Fibroblast of mammary gland (primary cell): Measurements from ENCODE around the gene EIF4G3.
"Not testable (repeated sequence)": the region's sequence is repeated elsewhere in the genome, so short reads cannot be mapped to it uniquely, and the experiment has no call there.

Source experiments
- DNase-seq: peaks from one replicate; pipeline ENCODE4 v3.0.0-alpha.2; 2010; ENCODE audit warnings: low read depth
- H3K4me3 ChIP-seq: 2 replicates; pipeline ENCODE4 v1.5.1; 2011; ENCODE audit warnings: low read depth, mild to moderate bottlenecking, low read length, moderate library complexity; ENCODE audit not compliant: control insufficient read depth
- CTCF ChIP-seq: conservative IDR thresholded peaks from 2 replicates; pipeline ENCODE4 v1.5.1; 2011; ENCODE audit warnings: low read depth, low read length, inconsistent platforms; ENCODE audit not compliant: control insufficient read depth, insufficient read depth

EIF4G3 gene

GRCh38 chr1:21198929-21199328 is 22.2 kb upstream of the EIF4G3 start:
- no peak for DNase-seq
- TF ChIP-seq CTCF = no peak
- H3K4me3 ChIP-seq = no peak overlapping the region

GRCh38 chr1:21192871-21193270 is 16.2 kb upstream of the EIF4G3 start:
- DNase-seq = no peak
- no peak overlapping the region for H3K4me3 ChIP-seq
- no peak for TF ChIP-seq CTCF

GRCh38 chr1:21192284-21192683 is 15.6 kb upstream of the EIF4G3 start:
- H3K4me3 ChIP-seq = no peak overlapping the region
- no peak for TF ChIP-seq CTCF
- DNase-seq = no peak

GRCh38 chr1:21190771-21191170 is 14.1 kb upstream of the EIF4G3 start:
- DNase-seq, H3K4me3 ChIP-seq: not testable (repeated sequence)

- no peak for TF ChIP-seq CTCF
- H3K4me3 ChIP-seq = no peak overlapping the region
- no peak for DNase-seq
Observed at GRCh38 chr1:21189906-21190500, 13.3 kb upstream of the EIF4G3 start.

GRCh38 chr1:21189421-21189820 is 12.7 kb upstream of the EIF4G3 start:
- DNase-seq = no peak
- no peak for TF ChIP-seq CTCF
- no peak overlapping the region for H3K4me3 ChIP-seq

GRCh38 chr1:21188235-21188634 is 11.5 kb upstream of the EIF4G3 start:
- TF ChIP-seq CTCF = no peak
- no peak for DNase-seq
- H3K4me3 ChIP-seq = no peak overlapping the region
